K562 (cell line): ENCODE data around the gene DGKB. TPM values are rescaled to one million over a fixed set of nuclear protein-coding genes. Genes with fewer than 3 reads are reported as not detected.

Source experiments
- ATAC-seq: fragments of 200-7000 bp; cut with Tn5 transposase; 3 replicates; pipeline ENCODE4 v1.9.1; 2020; ENCODE audit warnings: moderate library complexity
- BruUV-seq: library from RNA; stranded (reverse); fragments of 400-500 nt; replicated peaks from 2 replicates; lab custom pipeline; 2021; lab: Mats Ljungman, UMichigan
- CTCF ChIA-PET: fragments of 300-600 bp; formaldehyde crosslinking; extraction: SDS; loops from one replicate; lab custom pipeline; 2021; ENCODE audit warnings: low intra/inter-chr PET ratio; lab: Yijun Ruan, JAX
- POLR2A ChIA-PET: fragments of 300-600, 350-650 bp; sonication (Branson Sonifier 250); formaldehyde crosslinking; extraction: SDS; loops from one replicate; lab custom pipeline; 2021; ENCODE audit warnings: antibody characterized with exemption, inconsistent platforms; lab: Yijun Ruan, JAX
- DNase-seq, 4 experiments: peaks; one replicate each; pipeline versions ENCODE4 v3.0.0 to v3.0.0-alpha.2; 2011 to 2018; ENCODE audit warnings: low spot score in 3 of 4, mixed read lengths in 3 of 4; ENCODE audit errors: extremely low read depth in 1 of 4
- FAIRE-seq: peaks from 2 replicates; lab custom pipeline; 2011; peaks lifted over from hg19 to GRCh38; lab: Jason Lieb, UNC
- H2AFZ ChIP-seq: 2 replicates; pipeline ENCODE4 v1.6.0; 2011; ENCODE audit warnings: low read depth, low read length, control low read depth, inconsistent platforms
- H3K27ac ChIP-seq: fragments of 200-600 bp; 3 replicates; pipeline ENCODE4 v1.8.0; 2011; ENCODE audit warnings: low read depth, mild to moderate bottlenecking, control low read depth, inconsistent platforms, low read length, moderate library complexity, mixed read lengths; ENCODE audit errors: extremely low read depth
- H3K27me3 ChIP-seq, 2 experiments: fragments of 300-600 bp in 1 of 2; 2 replicates in 1 of 2; 3 replicates in 1 of 2; pipeline versions ENCODE4 v1.6.0 to v1.8.0; 2011; ENCODE audit warnings: inconsistent platforms in 2 of 2, low read length in 2 of 2, mild to moderate bottlenecking in 1 of 2, mixed read lengths in 1 of 2, moderate library complexity in 1 of 2; ENCODE audit not compliant: control insufficient read depth in 2 of 2, insufficient read depth in 2 of 2
- H3K36me3 ChIP-seq: fragments of 300-600 bp; 3 replicates; pipeline ENCODE4 v1.8.0; 2011; ENCODE audit warnings: mild to moderate bottlenecking, low read length, inconsistent platforms; ENCODE audit not compliant: control insufficient read depth, insufficient read depth
- H3K4me1 ChIP-seq, 2 experiments: fragments of 200-600 bp in 1 of 2; replicated peaks in 1 of 2; 2 replicates in 1 of 2; 3 replicates in 1 of 2; pipeline versions ENCODE4 v1.5.1 to v1.8.0; 2011; ENCODE audit warnings: inconsistent platforms in 2 of 2, low read length in 2 of 2, mild to moderate bottlenecking in 1 of 2, mixed read lengths in 1 of 2, moderate library complexity in 1 of 2; ENCODE audit not compliant: control insufficient read depth in 2 of 2, insufficient read depth in 2 of 2
- H3K4me2 ChIP-seq: 2 replicates; pipeline ENCODE4 v1.6.1; 2011; ENCODE audit warnings: low read length, control low read depth, inconsistent platforms, mixed read lengths; ENCODE audit not compliant: insufficient read depth
- H3K4me3 ChIP-seq: fragments of 200-600 bp; sonication (generic), shearing (Covaris generic); 2 replicates; pipeline ENCODE4 v1.5.1; 2016; ENCODE audit warnings: control low read depth, inconsistent platforms
- H3K79me2 ChIP-seq: fragments of 200-600 bp; 3 replicates; pipeline ENCODE4 v1.8.0; 2011; ENCODE audit warnings: low read length, inconsistent platforms; ENCODE audit not compliant: control insufficient read depth, insufficient read depth
- H3K9ac ChIP-seq, 2 experiments: 2 replicates each; pipeline versions ENCODE4 v1.6.0 to v1.6.1; 2011; ENCODE audit warnings: low read depth in 2 of 2, low read length in 2 of 2, control low read depth in 1 of 2, inconsistent platforms in 1 of 2, mild to moderate bottlenecking in 1 of 2, mixed read lengths in 1 of 2; ENCODE audit not compliant: insufficient read depth in 1 of 2
- H3K9me1 ChIP-seq: one replicate; pipeline ENCODE4 v1.6.0; 2011; ENCODE audit warnings: inconsistent platforms, mild to moderate bottlenecking, low read length, moderate library complexity; ENCODE audit not compliant: control insufficient read depth, insufficient read depth
- H3K9me3 ChIP-seq: replicated peaks from 2 replicates; pipeline ENCODE4 v1.5.1; 2011; ENCODE audit warnings: low read depth, low read length, inconsistent platforms; ENCODE audit not compliant: control insufficient read depth, insufficient read depth
- H4K20me1 ChIP-seq: replicated peaks from 2 replicates; pipeline ENCODE4 v1.6.1; 2011; ENCODE audit warnings: low read length, inconsistent platforms, mixed read lengths; ENCODE audit not compliant: control insufficient read depth, insufficient read depth
- FOXK2 ChIP-seq, 2 experiments: fragments of 450-650 bp; IDR thresholded peaks in 1 of 2; conservative IDR thresholded peaks in 1 of 2; 2 replicates each; pipeline ENCODE4 v1.6.1; 2016; ENCODE audit warnings: low read depth in 2 of 2, mild to moderate bottlenecking in 1 of 2
- FOXP1 ChIP-seq: sonication (generic); formaldehyde crosslinking; IDR thresholded peaks from 2 replicates; pipeline ENCODE4 v1.8.0; 2022; ENCODE audit warnings: mild to moderate bottlenecking, missing genetic modification reagents
- HNRNPH1 ChIP-seq: fragments of 200-400 bp; formaldehyde crosslinking; optimal IDR thresholded peaks from 2 replicates; pipeline ENCODE3; 2017; ENCODE audit warnings: low read depth, mild to moderate bottlenecking, low read length, moderate library complexity
- TARDBP ChIP-seq: fragments of 450-650 bp; IDR thresholded peaks from 2 replicates; pipeline ENCODE4 v1.6.1; 2016
- ZNF583 ChIP-seq: fragments of 250-450 bp; sonication (Bioruptor Pico); IDR thresholded peaks from 2 replicates; pipeline ENCODE4 v1.4.0; 2020
- WGBS: fragments of 100-300 bp; shearing (Covaris generic); methylation state at CpG from one replicate; pipeline ENCODE4 v1.1.6; 2016; ENCODE audit warnings: low coverage, mixed read lengths; ENCODE audit not compliant: insufficient coverage; ENCODE audit errors: missing lambda C conversion rate; 5-methylcytosine and 5-hydroxymethylcytosine counted together
- in situ Hi-C: fragments of 300-500 bp; cut with MboI; formaldehyde crosslinking; loops from 4 replicates; pipeline ENCODE4 v1.15.0; 2018; ENCODE audit warnings: inconsistent platforms, mixed read lengths
- intact Hi-C: fragments of 100-400 bp; cut with micrococcal nuclease; formaldehyde crosslinking; loops from 2 replicates; pipeline ENCODE4 v1.14.2; 2022
- polyA plus RNA-seq, 8 experiments: library from polyadenylated mRNA; depleted of rRNA in 4 of 8; stranded (reverse) in 5 of 8; unstranded in 3 of 8; fragments of >200 nt; fragmentation: Nextera tagmentation in 2 of 8; fragmentation: Illumina TruSeq in 1 of 8; extraction: Ambion mirVana in 2 of 8; extraction: Trizol in 1 of 8; gene quantifications; 2 replicates each; pipeline versions ENCODE4 v1.2.1 to v1.2.3, GENCODE V29; 2011 to 2014; ENCODE audit warnings: inconsistent platforms in 1 of 8, missing spikeins in 1 of 8
- total RNA-seq, 7 experiments: library from RNA; depleted of rRNA in 6 of 7; stranded (reverse); fragments of >200 nt in 6 of 7; fragmentation: Illumina TruSeq in 2 of 7; extraction: Trizol in 2 of 7; gene quantifications; 2 replicates each; pipeline versions ENCODE4 v1.2.1 to v1.2.3, GENCODE V29; 2011 to 2021; ENCODE audit warnings: low replicate concordance in 1 of 7
- TF ChIP-seq, protein P1 (sequence below), 2 experiments: fragments of 450-650 bp; IDR thresholded peaks; 2 replicates each; pipeline ENCODE4 v1.6.1; 2018; ENCODE audit warnings: mild to moderate bottlenecking in 2 of 2, low read depth in 1 of 2; ENCODE audit not compliant: partially characterized antibody in 2 of 2
- TF ChIP-seq, protein P2 (sequence below): fragments of 250-450 bp; sonication (Bioruptor Pico); IDR thresholded peaks from 2 replicates; pipeline ENCODE4 v1.5.0; 2021
- TF ChIP-seq, protein P3 (sequence below): fragments of 250-450 bp; sonication (Bioruptor Pico); IDR thresholded peaks from 2 replicates; pipeline ENCODE4 v1.8.0; 2021; ENCODE audit warnings: borderline replicate concordance, mild to moderate bottlenecking, moderate library complexity; ENCODE audit not compliant: poor library complexity, severe bottlenecking
- TF ChIP-seq, protein P4 (sequence below): sonication (generic); formaldehyde crosslinking; IDR thresholded peaks from 2 replicates; pipeline ENCODE4 v1.8.0; 2022; ENCODE audit warnings: mild to moderate bottlenecking, missing genetic modification reagents
- TF ChIP-seq, protein P5 (sequence below): sonication (generic); IDR thresholded peaks from 2 replicates; pipeline ENCODE4 v1.6.1; 2016

Gene DGKB
- total and polyA plus RNA-seq, 9 of the 15 experiments (the other 6 are each of a cell fraction or from before 2014, with no cell fraction given) = 0.01 TPM; not detected in 8

DNA sequence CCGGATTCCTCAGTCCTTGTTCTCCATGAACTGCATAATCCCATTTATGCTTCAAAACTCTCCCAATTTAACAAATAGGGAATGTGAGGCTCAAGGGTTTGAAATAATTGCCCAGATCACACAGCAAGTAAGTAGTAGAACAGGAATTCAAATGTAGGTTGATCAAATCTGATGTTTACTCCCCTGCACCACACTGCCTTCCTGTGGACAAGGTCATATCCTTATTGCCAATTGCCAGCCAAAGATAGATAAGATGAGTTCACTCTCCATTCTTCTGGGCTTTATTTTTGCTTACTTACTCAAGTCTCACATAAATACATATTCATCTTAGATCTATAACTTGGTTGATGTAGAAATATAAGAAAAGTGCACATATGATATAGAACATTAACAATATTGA, 477.9 kb downstream of the DGKB start:
- H4K20me1 ChIP-seq = no peaks in the 10 kb centered on the region
- DNase-seq = no peak
- no peak overlapping the region for H3K27ac ChIP-seq
- CTCF ChIA-PET = no interaction called here
- no peak overlapping the region for H3K9ac ChIP-seq
- ATAC-seq = no peak
- no peak overlapping the region for H2AFZ ChIP-seq
- H3K9me3 ChIP-seq = no peaks in the 10 kb centered on the region
- FAIRE-seq = no peak
- no peaks in the 10 kb centered on the region for H3K79me2 ChIP-seq
- H3K9me1 ChIP-seq = no peaks in the 10 kb centered on the region
- in situ Hi-C loops (no loop called here), intact Hi-C loops (no loop called here)
- H3K4me1 ChIP-seq = no peaks in the 10 kb centered on the region
- no peaks in the 10 kb centered on the region for H3K27me3 ChIP-seq
- H3K36me3 ChIP-seq = no peaks in the 10 kb centered on the region
- POLR2A ChIA-PET = no interaction called here
- H3K4me3 ChIP-seq = no peak overlapping the region
- H3K4me2 ChIP-seq = no peak overlapping the region
- no TSS peak for BruUV-seq
- 8% methylated on average over 1 of the region's 1 CpG for WGBS
- TF ChIP-seq, protein P1, sequence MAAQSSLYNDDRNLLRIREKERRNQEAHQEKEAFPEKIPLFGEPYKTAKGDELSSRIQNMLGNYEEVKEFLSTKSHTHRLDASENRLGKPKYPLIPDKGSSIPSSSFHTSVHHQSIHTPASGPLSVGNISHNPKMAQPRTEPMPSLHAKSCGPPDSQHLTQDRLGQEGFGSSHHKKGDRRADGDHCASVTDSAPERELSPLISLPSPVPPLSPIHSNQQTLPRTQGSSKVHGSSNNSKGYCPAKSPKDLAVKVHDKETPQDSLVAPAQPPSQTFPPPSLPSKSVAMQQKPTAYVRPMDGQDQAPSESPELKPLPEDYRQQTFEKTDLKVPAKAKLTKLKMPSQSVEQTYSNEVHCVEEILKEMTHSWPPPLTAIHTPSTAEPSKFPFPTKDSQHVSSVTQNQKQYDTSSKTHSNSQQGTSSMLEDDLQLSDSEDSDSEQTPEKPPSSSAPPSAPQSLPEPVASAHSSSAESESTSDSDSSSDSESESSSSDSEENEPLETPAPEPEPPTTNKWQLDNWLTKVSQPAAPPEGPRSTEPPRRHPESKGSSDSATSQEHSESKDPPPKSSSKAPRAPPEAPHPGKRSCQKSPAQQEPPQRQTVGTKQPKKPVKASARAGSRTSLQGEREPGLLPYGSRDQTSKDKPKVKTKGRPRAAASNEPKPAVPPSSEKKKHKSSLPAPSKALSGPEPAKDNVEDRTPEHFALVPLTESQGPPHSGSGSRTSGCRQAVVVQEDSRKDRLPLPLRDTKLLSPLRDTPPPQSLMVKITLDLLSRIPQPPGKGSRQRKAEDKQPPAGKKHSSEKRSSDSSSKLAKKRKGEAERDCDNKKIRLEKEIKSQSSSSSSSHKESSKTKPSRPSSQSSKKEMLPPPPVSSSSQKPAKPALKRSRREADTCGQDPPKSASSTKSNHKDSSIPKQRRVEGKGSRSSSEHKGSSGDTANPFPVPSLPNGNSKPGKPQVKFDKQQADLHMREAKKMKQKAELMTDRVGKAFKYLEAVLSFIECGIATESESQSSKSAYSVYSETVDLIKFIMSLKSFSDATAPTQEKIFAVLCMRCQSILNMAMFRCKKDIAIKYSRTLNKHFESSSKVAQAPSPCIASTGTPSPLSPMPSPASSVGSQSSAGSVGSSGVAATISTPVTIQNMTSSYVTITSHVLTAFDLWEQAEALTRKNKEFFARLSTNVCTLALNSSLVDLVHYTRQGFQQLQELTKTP (IDR thresholded peaks at IDR 0.05; ENCODE audit: low read depth in 1 of 2, partially characterized antibody in 2 of 2) = no peak
- no peak for TF ChIP-seq TARDBP
- TF ChIP-seq, protein P2, sequence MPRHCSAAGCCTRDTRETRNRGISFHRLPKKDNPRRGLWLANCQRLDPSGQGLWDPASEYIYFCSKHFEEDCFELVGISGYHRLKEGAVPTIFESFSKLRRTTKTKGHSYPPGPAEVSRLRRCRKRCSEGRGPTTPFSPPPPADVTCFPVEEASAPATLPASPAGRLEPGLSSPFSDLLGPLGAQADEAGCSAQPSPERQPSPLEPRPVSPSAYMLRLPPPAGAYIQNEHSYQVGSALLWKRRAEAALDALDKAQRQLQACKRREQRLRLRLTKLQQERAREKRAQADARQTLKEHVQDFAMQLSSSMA = no peak
- no peak for TF ChIP-seq HNRNPH1
- TF ChIP-seq ZNF583 (CRISPR knock-in tag) = no peak
- TF ChIP-seq FOXK2 (conservative IDR thresholded peaks at IDR 0.05 in 1 of 2, IDR thresholded peaks at IDR 0.05 in 1 of 2; ENCODE audit: low read depth in 2 of 2) = no peak
- TF ChIP-seq FOXP1 (CRISPR knock-in tag) = no peak
- TF ChIP-seq, protein P3, sequence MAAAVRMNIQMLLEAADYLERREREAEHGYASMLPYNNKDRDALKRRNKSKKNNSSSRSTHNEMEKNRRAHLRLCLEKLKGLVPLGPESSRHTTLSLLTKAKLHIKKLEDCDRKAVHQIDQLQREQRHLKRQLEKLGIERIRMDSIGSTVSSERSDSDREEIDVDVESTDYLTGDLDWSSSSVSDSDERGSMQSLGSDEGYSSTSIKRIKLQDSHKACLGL (CRISPR knock-in tag) = no peak
- TF ChIP-seq, protein P4, sequence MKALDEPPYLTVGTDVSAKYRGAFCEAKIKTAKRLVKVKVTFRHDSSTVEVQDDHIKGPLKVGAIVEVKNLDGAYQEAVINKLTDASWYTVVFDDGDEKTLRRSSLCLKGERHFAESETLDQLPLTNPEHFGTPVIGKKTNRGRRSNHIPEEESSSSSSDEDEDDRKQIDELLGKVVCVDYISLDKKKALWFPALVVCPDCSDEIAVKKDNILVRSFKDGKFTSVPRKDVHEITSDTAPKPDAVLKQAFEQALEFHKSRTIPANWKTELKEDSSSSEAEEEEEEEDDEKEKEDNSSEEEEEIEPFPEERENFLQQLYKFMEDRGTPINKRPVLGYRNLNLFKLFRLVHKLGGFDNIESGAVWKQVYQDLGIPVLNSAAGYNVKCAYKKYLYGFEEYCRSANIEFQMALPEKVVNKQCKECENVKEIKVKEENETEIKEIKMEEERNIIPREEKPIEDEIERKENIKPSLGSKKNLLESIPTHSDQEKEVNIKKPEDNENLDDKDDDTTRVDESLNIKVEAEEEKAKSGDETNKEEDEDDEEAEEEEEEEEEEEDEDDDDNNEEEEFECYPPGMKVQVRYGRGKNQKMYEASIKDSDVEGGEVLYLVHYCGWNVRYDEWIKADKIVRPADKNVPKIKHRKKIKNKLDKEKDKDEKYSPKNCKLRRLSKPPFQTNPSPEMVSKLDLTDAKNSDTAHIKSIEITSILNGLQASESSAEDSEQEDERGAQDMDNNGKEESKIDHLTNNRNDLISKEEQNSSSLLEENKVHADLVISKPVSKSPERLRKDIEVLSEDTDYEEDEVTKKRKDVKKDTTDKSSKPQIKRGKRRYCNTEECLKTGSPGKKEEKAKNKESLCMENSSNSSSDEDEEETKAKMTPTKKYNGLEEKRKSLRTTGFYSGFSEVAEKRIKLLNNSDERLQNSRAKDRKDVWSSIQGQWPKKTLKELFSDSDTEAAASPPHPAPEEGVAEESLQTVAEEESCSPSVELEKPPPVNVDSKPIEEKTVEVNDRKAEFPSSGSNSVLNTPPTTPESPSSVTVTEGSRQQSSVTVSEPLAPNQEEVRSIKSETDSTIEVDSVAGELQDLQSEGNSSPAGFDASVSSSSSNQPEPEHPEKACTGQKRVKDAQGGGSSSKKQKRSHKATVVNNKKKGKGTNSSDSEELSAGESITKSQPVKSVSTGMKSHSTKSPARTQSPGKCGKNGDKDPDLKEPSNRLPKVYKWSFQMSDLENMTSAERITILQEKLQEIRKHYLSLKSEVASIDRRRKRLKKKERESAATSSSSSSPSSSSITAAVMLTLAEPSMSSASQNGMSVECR = no peak
- TF ChIP-seq, protein P5, sequence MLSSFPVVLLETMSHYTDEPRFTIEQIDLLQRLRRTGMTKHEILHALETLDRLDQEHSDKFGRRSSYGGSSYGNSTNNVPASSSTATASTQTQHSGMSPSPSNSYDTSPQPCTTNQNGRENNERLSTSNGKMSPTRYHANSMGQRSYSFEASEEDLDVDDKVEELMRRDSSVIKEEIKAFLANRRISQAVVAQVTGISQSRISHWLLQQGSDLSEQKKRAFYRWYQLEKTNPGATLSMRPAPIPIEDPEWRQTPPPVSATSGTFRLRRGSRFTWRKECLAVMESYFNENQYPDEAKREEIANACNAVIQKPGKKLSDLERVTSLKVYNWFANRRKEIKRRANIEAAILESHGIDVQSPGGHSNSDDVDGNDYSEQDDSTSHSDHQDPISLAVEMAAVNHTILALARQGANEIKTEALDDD = no peak
